GM19043 (cell line): ENCODE data around the gene TMEM184A.

Source experiments
- ATAC-seq: cut with Tn5 transposase; IDR thresholded peaks from one replicate; pipeline ENCODE4 v1.9.1; 2021; ENCODE audit warnings: low read depth; ENCODE audit not compliant: unreplicated experiment

Gene TMEM184A

DNA sequence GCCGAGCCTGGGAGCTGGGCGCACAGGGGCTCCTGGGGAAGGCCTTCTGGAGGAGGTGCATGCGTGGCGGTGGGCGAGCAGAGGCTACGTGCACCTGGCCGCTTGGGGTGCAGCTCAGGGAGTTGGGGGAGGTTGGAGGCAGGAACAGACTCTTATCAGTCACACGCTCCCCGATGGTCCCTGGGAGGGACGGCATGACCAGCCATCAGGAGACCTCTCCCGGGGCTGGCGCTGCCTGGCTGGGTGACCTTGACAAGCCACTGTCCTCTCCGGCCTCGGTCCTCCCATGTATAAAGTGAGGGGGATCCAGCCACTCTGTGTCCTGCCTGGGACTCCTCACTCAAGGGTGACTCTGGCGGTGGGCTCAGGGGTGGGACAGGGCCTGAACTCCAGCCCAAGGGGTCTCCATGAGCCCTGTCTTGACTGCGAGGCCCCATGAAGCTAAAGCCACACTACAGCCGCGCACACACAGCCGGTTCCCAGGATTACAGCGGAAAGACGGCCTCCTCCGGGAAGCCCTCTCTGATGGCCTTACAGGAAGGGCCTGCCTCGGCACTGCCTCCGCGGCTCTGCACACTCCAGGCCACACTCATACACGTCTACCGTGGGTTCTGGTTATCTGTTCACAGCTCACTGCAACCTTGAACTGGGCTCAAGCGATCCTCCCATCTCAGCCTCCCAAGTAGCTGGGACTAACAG, 2.3 kb downstream of the TMEM184A start:
- ATAC-seq: no peak

- no peak for ATAC-seq
Observed at GRCh38 chr7:1552200-1552599, 3.8 kb downstream of the TMEM184A start.

- no peak for ATAC-seq
Observed at GRCh38 chr7:1550846-1551155, 5.2 kb downstream of the TMEM184A start.

DNA sequence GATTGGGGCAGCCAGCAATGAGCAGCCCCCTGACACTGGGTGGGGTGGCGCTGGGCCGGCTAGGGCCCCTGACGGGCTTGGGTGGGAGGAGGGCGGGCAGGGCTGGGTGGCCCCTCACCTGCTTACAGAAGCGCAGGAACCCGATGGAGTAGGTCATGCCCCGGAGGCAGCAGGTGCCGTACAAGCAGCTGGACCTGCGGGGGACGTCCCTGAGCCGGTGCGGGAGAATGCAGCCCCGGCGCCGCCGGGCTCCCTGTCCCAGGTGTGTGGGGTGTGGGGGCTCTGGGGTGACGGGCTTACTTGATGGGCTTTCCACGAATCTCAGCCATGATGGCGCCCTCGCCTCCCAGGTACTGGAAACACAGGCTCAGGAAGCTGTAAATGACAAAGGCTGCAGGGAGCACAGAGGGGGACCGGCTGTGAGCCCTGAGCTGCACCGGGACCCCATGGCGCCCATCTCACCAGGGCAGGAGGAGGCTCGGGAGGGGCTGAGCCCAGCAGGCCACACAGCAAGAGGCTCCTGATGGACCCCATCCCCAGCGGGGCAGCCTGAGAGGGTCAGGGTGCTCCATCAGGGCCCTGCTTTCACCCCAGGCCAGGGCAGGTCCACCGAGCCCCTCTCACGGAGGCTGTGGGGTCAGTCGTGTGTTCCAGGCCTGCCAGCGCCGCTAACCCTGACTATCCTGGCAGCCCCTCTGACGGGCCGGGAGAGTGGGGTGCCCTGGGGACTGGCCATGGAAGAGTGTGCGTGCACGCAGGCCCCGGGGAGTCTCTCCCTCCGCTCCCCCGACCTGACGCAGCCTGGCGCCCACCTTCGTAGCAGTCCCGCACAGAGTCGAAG, 5.8 kb downstream of the TMEM184A start:
- no peak for ATAC-seq

DNA sequence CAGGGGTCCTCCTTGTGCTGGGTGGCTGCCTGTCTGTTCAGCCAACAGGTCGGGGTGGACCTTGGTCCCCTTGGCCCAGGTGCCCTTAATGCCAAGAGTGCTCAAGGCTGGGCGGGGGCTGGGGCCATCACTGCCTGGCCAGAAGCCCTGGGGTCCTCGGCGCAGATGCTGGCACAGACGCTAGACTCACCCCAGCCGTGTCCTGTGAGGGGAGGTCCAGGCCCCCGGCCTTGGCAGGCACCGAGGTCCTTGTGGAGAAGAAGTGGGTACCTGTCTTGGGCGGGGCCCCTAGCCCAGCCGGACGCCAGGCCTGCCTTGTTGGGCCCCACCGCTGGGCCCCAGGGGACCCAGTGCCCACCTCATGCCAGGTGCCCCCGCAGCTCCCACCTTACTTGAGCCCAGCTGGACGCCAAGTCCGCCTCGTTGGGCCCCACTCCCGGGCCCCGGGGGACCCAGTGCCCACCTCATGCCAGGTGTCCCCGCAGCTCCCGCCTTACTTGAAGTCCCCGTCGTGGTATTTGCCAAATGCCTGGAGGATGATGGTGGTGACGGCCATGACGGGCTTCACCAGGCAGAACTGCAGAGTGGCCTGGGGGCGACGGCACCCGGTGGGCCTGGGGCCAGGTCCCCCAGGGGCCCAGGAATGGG, 6.5 kb downstream of the TMEM184A start:
- ATAC-seq: no peak

DNA sequence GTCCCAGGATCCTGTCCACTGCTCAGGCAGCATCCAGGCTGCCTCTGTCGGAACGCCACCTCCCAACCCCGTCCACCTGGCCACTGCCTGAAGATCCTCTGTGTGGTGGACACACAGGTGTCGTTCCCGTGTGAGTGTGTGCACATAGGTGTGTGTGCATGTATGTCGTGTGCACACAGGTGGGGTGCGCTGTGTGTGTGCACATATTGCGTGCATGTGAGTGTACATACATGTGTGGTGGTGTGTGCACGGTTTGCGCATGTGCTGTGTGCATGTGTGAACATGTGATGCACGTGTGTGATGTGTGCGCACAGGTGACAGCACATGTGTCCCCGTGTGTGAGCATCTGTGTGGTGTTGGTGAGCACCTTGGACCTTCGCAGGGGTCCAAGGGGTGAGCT, 7.1 kb downstream of the TMEM184A start:
- ATAC-seq: no peak

- no peak for ATAC-seq
Observed at GRCh38 chr7:1548438-1548831, 7.6 kb downstream of the TMEM184A start.

- ATAC-seq: no peak
Observed at GRCh38 chr7:1547777-1548437, 8.1 kb downstream of the TMEM184A start.

GRCh38 chr7:1546909-1547776, 8.9 kb downstream of the TMEM184A start:
- no peak for ATAC-seq

DNA sequence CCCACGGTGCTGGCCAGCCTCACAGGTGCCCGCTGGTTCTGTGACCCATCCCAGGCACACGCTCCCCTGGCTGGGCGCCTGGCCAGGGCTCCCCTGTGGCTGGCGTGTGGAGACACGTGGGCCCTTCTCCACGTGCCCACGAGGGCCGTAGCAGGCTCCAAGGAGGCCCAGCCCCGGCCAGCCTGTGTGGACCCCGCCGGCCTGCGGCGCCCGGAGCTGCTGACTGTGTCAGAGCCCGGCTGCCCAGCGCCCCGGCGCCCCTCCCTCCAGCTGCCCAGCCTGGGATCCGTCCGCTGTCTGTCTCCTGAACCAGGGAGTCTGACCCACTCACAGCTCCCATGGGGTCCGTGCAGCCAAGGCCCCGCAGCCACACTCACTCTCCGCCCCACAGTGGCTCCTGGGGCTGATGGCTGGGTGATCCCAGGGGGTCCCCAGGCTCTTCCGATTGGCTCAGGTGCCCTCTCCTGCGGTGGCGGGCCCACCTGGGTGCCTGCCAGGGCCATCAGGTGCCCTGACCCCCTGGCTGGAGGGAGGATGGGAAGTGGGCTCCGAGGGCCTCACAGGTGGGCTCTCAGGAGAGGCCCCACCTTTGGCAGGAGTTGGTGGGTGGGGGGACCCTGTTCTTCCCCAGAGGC, 9.6 kb downstream of the TMEM184A start:
- no peak for ATAC-seq

DNA sequence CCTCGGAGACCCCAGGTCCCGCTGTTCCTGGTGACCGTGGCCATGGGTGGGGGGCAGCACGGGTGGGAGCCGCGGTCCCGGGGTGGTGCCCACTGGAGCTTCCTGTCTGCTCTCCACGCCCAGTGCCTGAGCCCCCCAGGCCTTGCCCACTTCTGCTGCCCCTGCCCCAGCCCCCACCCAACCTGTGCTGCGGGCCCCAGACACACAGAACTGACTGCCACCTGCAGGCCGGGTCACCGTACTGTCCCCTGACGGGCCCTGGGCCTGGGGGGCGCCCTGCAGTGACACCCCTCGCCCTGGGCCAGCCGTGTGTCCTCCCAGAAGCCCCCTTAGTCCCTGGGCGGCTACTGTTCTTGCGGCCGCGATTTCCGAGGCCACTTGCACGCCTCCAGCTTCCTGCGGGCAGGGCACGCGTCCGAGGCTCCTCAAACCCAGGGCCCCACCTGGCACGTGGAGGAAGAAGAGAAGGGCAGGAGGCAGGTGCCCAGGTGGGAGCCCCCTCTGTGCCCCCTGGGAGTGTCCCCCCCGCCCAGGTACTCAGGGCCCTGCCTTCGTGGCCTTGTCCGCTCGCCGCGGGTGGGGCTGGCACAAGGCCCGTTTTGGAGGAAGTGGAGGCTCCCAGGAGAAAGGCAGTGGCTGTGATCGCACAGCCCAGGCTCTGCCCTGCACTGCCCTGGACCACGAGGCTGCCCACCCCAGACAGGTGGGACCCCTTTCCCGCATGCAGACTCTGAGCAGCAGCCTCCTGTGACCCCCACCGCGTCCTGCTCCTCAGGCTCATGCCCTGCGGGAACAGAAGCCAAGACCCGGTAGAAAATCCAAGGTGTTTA, 10.4 kb downstream of the TMEM184A start:
- no peak for ATAC-seq

DNA sequence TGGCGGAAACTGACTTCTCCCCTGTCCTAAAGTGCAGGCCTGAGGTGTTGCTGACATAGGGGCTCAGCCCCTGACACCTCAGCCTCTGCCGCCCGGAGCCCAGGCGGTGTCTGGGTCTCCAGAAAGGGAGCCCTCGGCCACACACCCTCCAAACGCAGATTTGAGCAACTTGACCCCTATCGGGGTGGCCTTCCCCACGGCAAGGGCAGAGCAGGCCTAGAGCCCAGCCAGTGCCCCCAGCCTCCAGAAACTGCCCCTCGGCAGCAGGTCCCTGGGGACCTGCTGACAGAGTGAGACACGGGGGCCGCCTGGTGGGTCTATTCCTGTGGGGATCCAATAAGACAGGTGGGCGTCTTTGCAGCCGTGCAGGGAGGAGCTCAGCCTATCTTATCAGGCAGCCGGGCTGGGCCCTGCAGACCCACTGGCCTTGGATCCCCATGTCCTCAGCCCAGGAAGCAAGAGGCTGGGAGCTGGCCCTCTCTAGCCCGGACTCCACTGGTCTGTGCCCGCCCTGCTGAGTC, 11.0 kb downstream of the TMEM184A start:
- ATAC-seq: no peak

GRCh38 chr7:1544178-1544895, 11.7 kb downstream of the TMEM184A start:
- ATAC-seq: no peak

DNA sequence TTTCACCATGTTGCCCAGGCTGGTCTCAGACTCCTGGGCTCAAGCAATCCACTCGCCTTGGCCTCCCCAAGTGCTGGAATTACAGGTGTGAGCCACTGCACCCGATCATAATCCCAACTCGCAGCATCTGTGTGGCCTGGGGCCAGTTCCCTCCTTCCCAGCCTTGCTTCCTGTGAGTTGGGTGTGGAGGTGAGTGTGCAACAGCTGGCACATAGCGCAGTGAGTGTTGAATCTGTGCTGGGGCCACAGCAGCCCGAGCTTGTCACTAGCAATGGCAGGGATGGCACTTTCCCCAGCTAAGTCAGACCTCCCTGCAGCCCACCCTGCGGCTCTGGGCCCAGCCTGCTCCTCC, 12.2 kb downstream of the TMEM184A start:
- ATAC-seq: no peak

GRCh38 chr7:1542841-1543747, 12.9 kb downstream of the TMEM184A start:
- ATAC-seq: no peak

DNA sequence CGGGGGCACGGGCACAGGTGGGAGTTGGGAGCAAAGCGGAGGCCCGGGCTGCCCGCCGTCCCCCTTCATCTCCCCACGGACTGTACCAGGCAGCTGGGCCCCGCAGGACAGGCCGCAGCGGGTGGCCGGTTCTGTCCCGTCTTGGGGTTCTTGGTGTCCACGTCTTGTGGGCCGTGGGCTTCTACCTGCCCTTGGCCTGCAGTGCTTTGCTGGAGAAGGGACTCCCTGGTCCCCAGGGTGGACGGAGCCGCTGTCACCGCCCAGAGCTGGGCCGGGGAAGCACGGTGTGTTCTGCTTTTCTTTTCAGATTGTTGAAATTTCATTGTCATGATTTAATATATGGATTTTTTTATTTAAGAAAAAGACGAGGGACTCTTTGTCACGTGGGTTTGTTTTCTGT, 13.7 kb downstream of the TMEM184A start:
- ATAC-seq: no peak
